Body of pancreas (tissue), 4 donors: Measurements from ENCODE around the gene ITK.

Experiments used
- POLR2A ChIP-seq, 3 donors: fragments of 450-650 bp; IDR thresholded peaks; one replicate each; pipeline ENCODE4 v1.6.1; 2016; ENCODE audit warnings: antibody characterized with exemption in 3 of 3, mild to moderate bottlenecking in 2 of 3
- TF ChIP-seq, protein P1 (sequence below), 7 experiments: fragments of 450-650 bp in 4 of 7; fragments of 200-600 bp in 3 of 7; sonication (generic) in 3 of 7; IDR thresholded peaks; one replicate each; pipeline ENCODE4 v1.5.1; 2016 to 2019; ENCODE audit warnings: antibody characterized with exemption in 7 of 7

DNA sequence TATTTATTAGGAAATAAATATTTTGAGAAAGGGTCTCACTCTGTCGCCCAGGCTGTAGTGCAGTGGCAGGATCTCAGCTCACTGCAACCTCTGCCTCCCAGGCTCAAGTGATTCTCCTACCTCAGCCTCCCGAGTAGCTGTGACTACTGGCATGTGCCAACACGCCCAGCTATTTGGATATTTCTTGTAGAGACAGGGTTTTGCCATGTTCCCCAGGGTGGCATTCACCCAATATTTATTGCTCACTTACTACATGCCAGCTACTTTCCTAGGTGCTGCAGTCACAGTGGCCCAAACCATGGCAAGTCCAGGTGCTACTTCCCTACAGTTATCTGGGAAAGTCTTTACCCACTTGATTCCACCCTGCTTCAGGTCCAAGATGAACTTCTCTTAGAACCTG, 29.6 kb upstream of the ITK start:
- TF ChIP-seq, protein P1, sequence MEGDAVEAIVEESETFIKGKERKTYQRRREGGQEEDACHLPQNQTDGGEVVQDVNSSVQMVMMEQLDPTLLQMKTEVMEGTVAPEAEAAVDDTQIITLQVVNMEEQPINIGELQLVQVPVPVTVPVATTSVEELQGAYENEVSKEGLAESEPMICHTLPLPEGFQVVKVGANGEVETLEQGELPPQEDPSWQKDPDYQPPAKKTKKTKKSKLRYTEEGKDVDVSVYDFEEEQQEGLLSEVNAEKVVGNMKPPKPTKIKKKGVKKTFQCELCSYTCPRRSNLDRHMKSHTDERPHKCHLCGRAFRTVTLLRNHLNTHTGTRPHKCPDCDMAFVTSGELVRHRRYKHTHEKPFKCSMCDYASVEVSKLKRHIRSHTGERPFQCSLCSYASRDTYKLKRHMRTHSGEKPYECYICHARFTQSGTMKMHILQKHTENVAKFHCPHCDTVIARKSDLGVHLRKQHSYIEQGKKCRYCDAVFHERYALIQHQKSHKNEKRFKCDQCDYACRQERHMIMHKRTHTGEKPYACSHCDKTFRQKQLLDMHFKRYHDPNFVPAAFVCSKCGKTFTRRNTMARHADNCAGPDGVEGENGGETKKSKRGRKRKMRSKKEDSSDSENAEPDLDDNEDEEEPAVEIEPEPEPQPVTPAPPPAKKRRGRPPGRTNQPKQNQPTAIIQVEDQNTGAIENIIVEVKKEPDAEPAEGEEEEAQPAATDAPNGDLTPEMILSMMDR (IDR thresholded peaks at IDR 0.05) = no peak
- TF ChIP-seq POLR2A (IDR thresholded peaks at IDR 0.05) = no peak
